Central memory CD8-positive, alpha-beta T cell (primary cell): ENCODE results near the gene OXNAD1.

Experiments used
- ATAC-seq: fragments of 150-1000 bp; cut with Tn5 transposase; replicated peaks from 2 replicates; pipeline ENCODE4 v1.10.0; 2022; ENCODE audit warnings: mild to moderate bottlenecking, moderate FRiP score, moderate number of reproducible peaks; ENCODE audit not compliant: poor library complexity, severe bottlenecking; ENCODE audit errors: extremely low read depth
- DNase-seq, 2 donors: peaks; one replicate each; pipeline ENCODE4 v3.0.0; 2021; ENCODE audit warnings: low spot score in 2 of 2
- H3K27ac Mint-ChIP-seq: one replicate; pipeline ENCODE4 v1.8.0; 2022; ENCODE audit warnings: low read depth, mild to moderate bottlenecking, moderate library complexity, mixed read lengths
- H3K27me3 Mint-ChIP-seq: one replicate; pipeline ENCODE4 v1.8.0; 2022; ENCODE audit warnings: mixed read lengths
- H3K36me3 Mint-ChIP-seq: one replicate; pipeline ENCODE4 v1.8.0; 2022; ENCODE audit warnings: mild to moderate bottlenecking, moderate library complexity, mixed read lengths; ENCODE audit not compliant: insufficient read depth
- H3K4me1 Mint-ChIP-seq: one replicate; pipeline ENCODE4 v1.8.0; 2022; ENCODE audit warnings: mixed read lengths
- H3K4me3 Mint-ChIP-seq: one replicate; pipeline ENCODE4 v1.8.0; 2022; ENCODE audit warnings: mild to moderate bottlenecking, moderate library complexity, mixed read lengths
- H3K9me3 Mint-ChIP-seq: one replicate; pipeline ENCODE4 v1.8.0; 2022; ENCODE audit warnings: mixed read lengths

The OXNAD1 gene

DNA sequence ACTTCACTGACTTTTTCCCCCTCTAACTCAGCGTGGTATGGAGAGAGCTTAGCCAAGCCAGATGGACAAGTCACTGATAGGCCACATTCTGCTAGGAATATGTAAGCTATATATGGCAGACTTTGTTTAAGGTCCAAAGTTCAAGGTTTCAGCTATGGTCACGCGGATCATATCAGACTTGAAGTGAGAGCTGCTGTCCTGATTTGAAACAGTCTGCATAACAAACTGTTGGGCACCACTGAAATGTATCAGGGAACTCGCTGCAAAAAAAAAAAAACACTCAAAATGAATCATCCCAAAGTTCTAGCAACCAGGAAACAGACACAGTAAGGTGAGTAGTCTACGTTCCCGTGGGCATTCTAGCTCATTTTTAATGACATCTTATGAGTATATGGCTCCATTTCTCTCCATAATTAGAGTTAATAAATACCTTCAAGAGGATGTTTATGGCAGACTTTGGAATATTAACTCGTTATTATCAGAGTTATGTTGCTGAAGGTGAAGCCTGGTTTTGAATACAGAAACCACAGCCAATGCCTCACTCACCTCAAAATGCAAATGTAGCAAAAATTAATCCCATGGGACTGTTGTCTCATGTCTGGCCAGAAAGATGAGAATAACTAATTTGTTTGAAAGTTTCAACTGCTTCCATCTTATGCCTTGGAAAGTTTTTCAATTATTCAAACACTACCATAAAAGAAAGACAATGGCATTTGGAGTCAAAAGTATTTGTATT, 12.6 kb upstream of the OXNAD1 start:
- no peak overlapping the region for H3K4me3 Mint-ChIP-seq

DNA sequence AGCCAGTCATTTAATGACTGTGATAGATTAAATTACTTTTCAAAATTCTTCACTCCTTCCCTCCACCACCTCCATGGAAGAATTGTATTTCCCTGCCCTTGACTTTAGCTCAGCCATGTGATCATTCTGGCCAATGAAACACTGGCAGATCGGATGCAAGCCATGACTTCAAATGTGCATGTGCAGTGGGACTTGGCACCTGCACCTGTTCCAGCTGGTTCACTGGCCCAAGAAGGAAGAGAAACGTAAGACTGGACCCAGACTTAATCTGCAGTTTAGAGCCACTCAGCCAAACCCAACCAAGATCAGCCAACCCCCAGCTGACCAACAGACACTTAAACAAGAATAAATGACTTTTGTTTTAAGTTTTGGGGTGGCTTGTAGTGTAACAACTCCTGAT, 12.0 kb upstream of the OXNAD1 start:
- DNase-seq (no peak), ATAC-seq (no peak)
- Mint-ChIP-seq H3K27ac (no peak overlapping the region), H3K9me3 (no peaks in the 10 kb centered on the region), H3K36me3 (no peaks in the 10 kb centered on the region), H3K4me1 (peaks cover 5% of the 10 kb centered on the region), H3K27me3 (no peaks in the 10 kb centered on the region), H3K4me3 (no peak overlapping the region)

More for the DNA sequence above, 12.6 kb upstream of the OXNAD1 start:
- DNase-seq: no peak
- H3K9me3 Mint-ChIP-seq: no peaks in the 10 kb centered on the region
- ATAC-seq: no peak
- H3K36me3 Mint-ChIP-seq: no peaks in the 10 kb centered on the region
- H3K4me1 Mint-ChIP-seq: peaks cover 6% of the 10 kb centered on the region
- no peak overlapping the region for H3K27ac Mint-ChIP-seq
- no peaks in the 10 kb centered on the region for H3K27me3 Mint-ChIP-seq

DNA sequence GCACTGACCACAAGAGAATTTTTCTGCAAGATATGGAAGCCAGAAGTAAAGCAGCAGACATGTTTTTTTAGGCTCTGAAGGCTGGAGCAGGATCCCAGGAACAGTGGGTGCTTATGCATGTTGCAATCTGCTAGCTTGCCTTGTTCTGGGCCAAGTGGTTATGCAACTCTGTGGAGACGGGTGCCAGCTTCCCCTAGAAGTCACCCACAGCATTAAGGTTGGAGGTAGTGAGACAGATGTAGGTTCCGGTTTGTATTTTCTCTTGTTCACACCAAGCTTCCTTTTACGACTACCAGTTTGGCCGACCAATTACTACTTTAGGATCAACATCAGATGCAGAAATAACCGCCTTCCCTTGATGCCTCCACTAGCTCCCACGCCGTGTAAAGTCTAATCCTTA, 11.4 kb upstream of the OXNAD1 start:
- Mint-ChIP-seq H3K27ac (no peak overlapping the region), H3K4me1 (peaks cover 5% of the 10 kb centered on the region), H3K27me3 (no peaks in the 10 kb centered on the region), H3K4me3 (no peak overlapping the region), H3K36me3 (no peaks in the 10 kb centered on the region), H3K9me3 (no peaks in the 10 kb centered on the region)
- ATAC-seq: no peak
- no peak for DNase-seq

DNA sequence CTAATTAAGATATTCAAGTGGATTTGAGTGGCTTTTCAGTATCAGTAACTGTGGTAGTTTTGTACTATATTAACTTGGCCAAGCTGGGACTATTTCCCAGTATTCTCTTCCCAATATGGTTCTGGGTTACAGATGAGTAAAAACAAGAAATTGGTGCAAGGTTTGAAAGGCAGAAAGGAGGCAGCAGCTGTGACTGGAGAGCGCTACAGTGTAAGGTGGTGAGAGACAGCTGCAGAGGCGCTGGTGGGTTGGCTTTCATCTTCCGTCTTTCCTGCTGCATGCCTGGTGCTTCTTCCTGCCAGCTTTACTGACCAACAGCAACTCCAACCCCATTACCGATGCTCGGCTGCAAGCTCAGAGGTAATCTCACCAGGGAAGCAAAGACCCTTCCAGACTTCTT, 10.1 kb upstream of the OXNAD1 start:
- Mint-ChIP-seq H3K36me3 (peaks cover 3% of the 10 kb centered on the region), H3K27ac (no peak overlapping the region), H3K9me3 (no peaks in the 10 kb centered on the region), H3K4me1 (peaks cover 5% of the 10 kb centered on the region), H3K4me3 (no peak overlapping the region), H3K27me3 (no peaks in the 10 kb centered on the region)
- no peak for DNase-seq
- ATAC-seq: no peak

DNA sequence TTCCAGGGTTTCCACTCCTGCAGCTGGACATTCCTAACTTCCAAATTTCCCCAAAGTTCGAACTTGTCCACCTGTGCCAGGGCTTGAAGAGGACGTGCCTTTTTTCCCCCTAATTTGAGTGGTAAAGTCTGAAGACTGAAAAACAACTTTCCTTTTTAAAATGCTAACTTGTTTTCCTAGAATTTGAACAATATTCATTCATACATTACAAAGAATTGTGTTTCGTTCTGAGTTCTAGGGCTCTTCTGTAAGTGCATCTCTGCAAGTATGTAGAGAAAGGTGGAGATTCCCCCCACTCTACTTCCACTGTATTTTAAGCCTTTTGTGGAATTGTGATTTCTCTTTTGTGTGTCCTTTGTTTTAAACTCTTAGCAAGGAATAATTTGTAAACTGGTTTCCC, 9.7 kb upstream of the OXNAD1 start:
- peaks cover 3% of the 10 kb centered on the region for H3K36me3 Mint-ChIP-seq
- H3K27ac Mint-ChIP-seq: no peak overlapping the region
- DNase-seq: no peak
- H3K4me3 Mint-ChIP-seq: no peak overlapping the region
- ATAC-seq: no peak
- no peaks in the 10 kb centered on the region for H3K9me3 Mint-ChIP-seq
- peaks cover 5% of the 10 kb centered on the region for H3K4me1 Mint-ChIP-seq
- H3K27me3 Mint-ChIP-seq: no peaks in the 10 kb centered on the region

DNA sequence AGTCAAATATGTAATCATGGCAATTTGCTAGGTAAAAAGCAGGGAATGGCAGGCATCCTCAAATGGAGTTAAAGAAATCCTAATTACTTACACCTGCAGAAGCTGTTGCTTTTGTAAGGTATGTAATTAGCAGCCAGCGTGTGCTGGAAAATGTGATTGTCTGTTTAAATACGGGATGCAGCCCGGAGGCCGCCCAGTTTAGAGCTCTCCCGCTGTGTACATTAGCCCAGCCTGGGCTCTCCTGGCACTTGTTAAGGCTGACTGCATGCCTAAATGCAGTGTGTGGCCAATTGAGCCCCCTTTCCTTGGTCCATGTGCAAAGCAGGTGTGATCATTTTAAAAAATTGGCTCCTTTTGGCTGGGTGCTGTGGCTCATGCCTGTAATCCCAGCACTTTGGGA, 9.3 kb upstream of the OXNAD1 start:
- peaks cover 5% of the 10 kb centered on the region for H3K4me1 Mint-ChIP-seq
- ATAC-seq (no peak), DNase-seq (no peak)
- no peaks in the 10 kb centered on the region for H3K27me3 Mint-ChIP-seq
- no peak overlapping the region for H3K4me3 Mint-ChIP-seq
- H3K9me3 Mint-ChIP-seq: no peaks in the 10 kb centered on the region
- H3K27ac Mint-ChIP-seq: no peak overlapping the region
- peaks cover 3% of the 10 kb centered on the region for H3K36me3 Mint-ChIP-seq

DNA sequence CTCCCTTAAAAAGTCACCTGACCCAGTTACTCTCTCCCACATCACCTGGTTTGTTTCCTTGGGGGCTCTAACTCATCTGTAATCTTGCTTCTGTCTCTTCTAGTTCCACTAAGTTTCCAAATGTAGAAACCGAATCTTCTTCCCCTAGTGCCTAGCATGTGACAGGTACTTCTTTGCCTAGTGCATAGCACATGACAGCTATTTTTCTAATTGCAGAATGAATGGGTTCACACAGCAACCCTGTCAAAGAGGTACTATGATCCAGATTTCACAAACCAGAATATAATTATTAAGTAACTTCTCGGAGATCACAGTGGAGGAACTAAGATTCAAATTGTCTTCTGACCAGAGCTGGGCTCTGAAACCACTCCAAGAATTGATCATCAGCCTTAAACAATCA, 7.7 kb upstream of the OXNAD1 start:
- Mint-ChIP-seq H3K36me3 (peaks cover 6% of the 10 kb centered on the region), H3K4me3 (no peak overlapping the region), H3K27ac (no peak overlapping the region), H3K9me3 (no peaks in the 10 kb centered on the region), H3K4me1 (peaks cover 5% of the 10 kb centered on the region), H3K27me3 (no peaks in the 10 kb centered on the region)
- ATAC-seq: no peak
- DNase-seq: no peak

DNA sequence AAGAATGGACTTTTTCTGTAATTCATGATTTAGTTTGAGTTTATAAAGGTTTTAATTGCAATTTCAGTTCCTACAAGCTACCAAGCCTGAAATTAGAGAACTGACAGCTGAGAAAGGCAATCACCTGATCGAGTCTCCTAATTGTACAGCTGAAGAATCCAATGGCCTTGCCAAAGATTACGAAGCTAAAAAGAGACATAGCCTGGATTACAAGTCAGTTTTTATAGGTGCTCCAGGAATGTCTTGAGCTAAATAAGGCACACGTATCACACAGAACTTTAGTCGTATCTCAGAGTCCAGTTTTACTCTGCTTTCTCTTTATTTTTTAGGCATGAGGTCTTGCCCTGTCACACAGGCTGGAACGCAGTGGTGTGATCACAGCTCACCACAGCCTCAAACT, 6.8 kb upstream of the OXNAD1 start:
- H3K36me3 Mint-ChIP-seq: peaks cover 6% of the 10 kb centered on the region
- no peak overlapping the region for H3K27ac Mint-ChIP-seq
- DNase-seq (no peak), ATAC-seq (no peak)
- no peak overlapping the region for H3K4me3 Mint-ChIP-seq
- H3K27me3 Mint-ChIP-seq: no peaks in the 10 kb centered on the region
- H3K9me3 Mint-ChIP-seq: no peaks in the 10 kb centered on the region
- peaks cover 5% of the 10 kb centered on the region for H3K4me1 Mint-ChIP-seq

DNA sequence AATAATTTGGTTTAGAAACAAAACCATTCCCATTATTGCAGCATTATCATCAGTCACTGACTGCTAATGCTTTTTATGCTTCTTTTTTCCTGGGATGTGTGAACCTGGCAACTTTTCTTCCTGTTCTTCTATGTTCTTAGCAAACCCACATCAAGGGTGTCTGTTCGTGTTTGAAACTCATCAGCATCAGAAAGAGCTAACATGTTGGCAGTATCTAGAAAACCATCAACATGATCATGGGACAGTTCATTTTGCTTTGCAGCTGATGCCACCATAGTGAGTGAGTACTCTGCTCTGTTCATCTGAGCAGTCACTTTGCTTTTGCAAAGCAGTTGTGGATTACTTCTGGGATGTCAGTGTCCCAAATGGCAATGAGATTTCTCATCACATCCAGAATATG, 6.1 kb upstream of the OXNAD1 start:
- peaks cover 7% of the 10 kb centered on the region for H3K4me1 Mint-ChIP-seq
- peaks cover 6% of the 10 kb centered on the region for H3K36me3 Mint-ChIP-seq
- H3K4me3 Mint-ChIP-seq: no peak overlapping the region
- no peak overlapping the region for H3K27ac Mint-ChIP-seq
- H3K27me3 Mint-ChIP-seq: no peaks in the 10 kb centered on the region
- DNase-seq: no peak
- H3K9me3 Mint-ChIP-seq: no peaks in the 10 kb centered on the region
- ATAC-seq: no peak

DNA sequence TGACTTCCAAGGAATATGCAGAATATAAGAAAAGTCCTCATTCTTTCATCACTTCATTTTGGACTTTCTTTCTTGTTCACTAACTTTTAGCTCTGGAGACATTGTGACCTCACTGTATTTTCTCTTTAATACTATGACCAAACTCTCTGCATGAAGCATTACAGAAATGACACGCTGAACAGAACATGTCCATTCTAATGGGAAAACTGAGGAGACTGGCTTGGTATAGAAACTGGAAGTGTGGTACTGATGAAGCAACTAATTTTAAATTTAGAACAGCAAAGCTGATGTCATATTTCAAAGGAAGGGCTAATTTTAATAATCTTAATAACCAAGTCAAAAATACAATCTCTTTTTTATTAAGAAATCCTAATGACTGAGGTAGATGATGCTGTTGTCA, 5.0 kb upstream of the OXNAD1 start:
- DNase-seq: no peak
- no peaks in the 10 kb centered on the region for H3K9me3 Mint-ChIP-seq
- H3K27me3 Mint-ChIP-seq: no peaks in the 10 kb centered on the region
- ATAC-seq: no peak
- peaks cover 13% of the 10 kb centered on the region for H3K36me3 Mint-ChIP-seq
- H3K27ac Mint-ChIP-seq: no peak overlapping the region
- H3K4me3 Mint-ChIP-seq: no peak overlapping the region
- peaks cover 12% of the 10 kb centered on the region for H3K4me1 Mint-ChIP-seq

DNA sequence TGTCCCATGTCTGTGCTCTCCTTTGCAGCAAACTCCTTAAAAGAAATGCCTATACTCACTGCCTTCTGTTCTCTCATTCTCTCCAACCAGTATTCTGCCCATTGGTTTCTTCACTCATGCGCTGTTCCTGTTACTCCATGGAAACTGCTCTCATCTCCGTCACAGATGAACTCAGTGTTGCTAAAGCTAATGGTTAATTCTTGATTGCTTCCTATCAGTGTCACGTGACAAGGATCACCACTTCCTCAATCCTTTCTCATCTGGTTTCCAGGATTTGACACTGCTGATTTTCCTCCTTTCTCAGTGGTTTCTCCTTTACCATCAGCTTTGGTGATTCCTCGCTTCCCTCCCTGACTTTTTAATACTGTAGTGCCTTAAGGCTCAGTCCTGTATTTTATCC, 2.8 kb upstream of the OXNAD1 start:
- Mint-ChIP-seq H3K4me3 (no peak overlapping the region), H3K9me3 (no peaks in the 10 kb centered on the region), H3K4me1 (peaks cover 14% of the 10 kb centered on the region), H3K27ac (no peak overlapping the region), H3K27me3 (no peaks in the 10 kb centered on the region), H3K36me3 (peaks cover 15% of the 10 kb centered on the region)
- DNase-seq (no peak), ATAC-seq (no peak)

DNA sequence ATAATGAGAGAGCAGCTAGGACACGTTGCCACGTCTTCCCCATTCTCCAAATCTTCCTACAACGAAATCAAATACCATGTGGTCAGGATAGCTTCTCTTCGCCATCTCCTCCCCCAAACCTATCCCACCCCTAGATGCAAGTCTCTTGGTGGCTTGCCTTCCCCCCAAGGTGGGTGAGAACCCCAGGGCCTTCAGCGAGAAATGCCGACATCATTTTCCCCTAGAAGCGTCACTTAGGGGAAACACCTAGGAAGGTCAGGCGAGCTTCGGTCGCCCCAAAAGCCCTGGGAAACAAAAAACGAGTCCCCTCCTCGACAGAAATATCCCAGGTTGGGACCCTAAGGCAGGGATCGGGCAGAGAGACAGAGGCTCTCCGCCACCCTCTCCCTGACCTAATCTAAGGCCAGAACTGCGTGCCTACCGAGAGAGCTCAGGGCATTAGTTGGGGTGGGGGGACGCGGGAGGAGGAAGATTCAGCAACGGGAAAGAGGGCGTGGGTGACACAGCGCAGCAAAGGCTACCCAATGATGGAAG, 771 bp upstream of the OXNAD1 start:
- peaks cover 14% of the 10 kb centered on the region for H3K36me3 Mint-ChIP-seq
- no peaks in the 10 kb centered on the region for H3K9me3 Mint-ChIP-seq
- ATAC-seq (no peak), DNase-seq (no peak)
- H3K27me3 Mint-ChIP-seq: no peaks in the 10 kb centered on the region
- H3K4me1 Mint-ChIP-seq: peaks cover 19% of the 10 kb centered on the region
- H3K27ac Mint-ChIP-seq: peak overlapping the region; percentile 97
- peak overlapping the region; percentile 96 for H3K4me3 Mint-ChIP-seq

DNA sequence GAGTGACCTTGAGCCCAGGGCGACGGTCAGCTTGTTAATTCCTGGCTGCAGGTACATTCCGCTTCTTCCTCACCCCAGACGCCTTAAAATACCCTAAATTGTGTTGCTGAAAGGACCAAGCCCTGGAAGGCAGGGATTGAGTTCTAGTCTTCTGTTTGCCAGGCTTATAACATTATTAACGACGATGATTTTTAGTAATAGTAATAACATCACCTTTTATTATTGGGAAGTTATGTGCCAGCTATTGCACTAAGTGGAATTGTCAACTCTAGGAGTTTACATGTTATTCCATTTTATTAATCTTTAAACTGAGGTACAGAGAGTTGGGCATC, 409 bp downstream of the OXNAD1 start:
- Mint-ChIP-seq H3K9me3 (no peaks in the 10 kb centered on the region), H3K4me3 (peak overlapping the region; percentile 96), H3K36me3 (peaks cover 14% of the 10 kb centered on the region), H3K27ac (peak overlapping the region; percentile 97), H3K4me1 (peaks cover 19% of the 10 kb centered on the region), H3K27me3 (no peaks in the 10 kb centered on the region)
- ATAC-seq (no peak), DNase-seq (no peak)
